ENCODE results near the gene TMEM38A. TPM values are rescaled to one million over a fixed set of nuclear protein-coding genes. Genes with fewer than 3 reads are reported as not detected.

Gene TMEM38A
- polyA plus RNA-seq, 1 donor from 2014 or later = 8.6 TPM

DNA sequence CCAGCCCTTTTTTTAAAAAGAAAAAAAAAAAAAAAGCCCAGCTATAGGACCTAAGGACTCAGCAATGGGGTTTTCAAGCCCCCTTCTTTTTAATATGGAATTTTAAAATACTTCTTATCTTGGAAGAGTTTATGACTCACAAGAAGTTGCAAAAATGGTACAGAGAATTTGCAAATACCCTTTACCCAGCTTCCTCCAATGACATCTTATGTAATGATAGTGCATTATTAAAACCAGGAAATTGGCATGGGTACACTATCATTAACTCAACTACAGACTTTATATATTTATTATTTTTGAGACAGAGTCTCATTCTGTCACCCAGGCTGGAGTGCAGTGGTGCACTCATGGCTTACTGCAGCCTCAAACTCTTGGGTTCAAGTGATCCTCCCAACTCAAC lies 16.1 kb downstream of the TMEM38A start:
- H3K4me2 ChIP-seq (ENCODE audit: low read length) = no peak overlapping the region
- no peaks in the 10 kb centered on the region for H3F3A ChIP-seq (ENCODE audit: insufficient read depth, low read length, poor library complexity, severe bottlenecking)
- no peaks in the 10 kb centered on the region for H3K9me2 ChIP-seq (ENCODE audit: insufficient read depth, low read length)
- peaks cover 3% of the 10 kb centered on the region for H3K9me3 ChIP-seq (ENCODE audit: low read length)
- no peak overlapping the region for H3K27ac ChIP-seq (ENCODE audit: low read length)
- H3K27me3 ChIP-seq (ENCODE audit: insufficient read depth, low read depth, low read length) = no peaks in the 10 kb centered on the region
- no peak overlapping the region for H2AFZ ChIP-seq (ENCODE audit: low read depth, low read length)
- no peaks in the 10 kb centered on the region for H4K20me1 ChIP-seq (ENCODE audit: insufficient read depth)
- H3K79me2 ChIP-seq (replicated peaks; ENCODE audit: insufficient read depth, low read length) = no peaks in the 10 kb centered on the region
- H3K9ac ChIP-seq (ENCODE audit: low read length) = no peak overlapping the region
- H3K36me3 ChIP-seq (ENCODE audit: insufficient read depth, low read length) = peaks cover 6% of the 10 kb centered on the region
- H3K4me3 ChIP-seq (ENCODE audit: low read length) = no peak overlapping the region
- TF ChIP-seq RAD21 (conservative IDR thresholded peaks at IDR 0.05) (no peak), MXI1 (conservative IDR thresholded peaks at IDR 0.05; ENCODE audit: poor library complexity, severe bottlenecking) (no peak), TAF1 (IDR thresholded peaks at IDR 0.05; ENCODE audit: low read depth) (no peak), SMC3 (conservative IDR thresholded peaks at IDR 0.05; ENCODE audit: poor library complexity) (no peak), EP300 (conservative IDR thresholded peaks at IDR 0.05; ENCODE audit: poor library complexity, severe bottlenecking) (no peak), EZH2 (IDR thresholded peaks at IDR 0.05; ENCODE audit: borderline replicate concordance, insufficient read depth, low read length, poor library complexity, severe bottlenecking) (no peak), POLR2AphosphoS5 (IDR thresholded peaks at IDR 0.05) (no peak)
- TF ChIP-seq, protein P1, sequence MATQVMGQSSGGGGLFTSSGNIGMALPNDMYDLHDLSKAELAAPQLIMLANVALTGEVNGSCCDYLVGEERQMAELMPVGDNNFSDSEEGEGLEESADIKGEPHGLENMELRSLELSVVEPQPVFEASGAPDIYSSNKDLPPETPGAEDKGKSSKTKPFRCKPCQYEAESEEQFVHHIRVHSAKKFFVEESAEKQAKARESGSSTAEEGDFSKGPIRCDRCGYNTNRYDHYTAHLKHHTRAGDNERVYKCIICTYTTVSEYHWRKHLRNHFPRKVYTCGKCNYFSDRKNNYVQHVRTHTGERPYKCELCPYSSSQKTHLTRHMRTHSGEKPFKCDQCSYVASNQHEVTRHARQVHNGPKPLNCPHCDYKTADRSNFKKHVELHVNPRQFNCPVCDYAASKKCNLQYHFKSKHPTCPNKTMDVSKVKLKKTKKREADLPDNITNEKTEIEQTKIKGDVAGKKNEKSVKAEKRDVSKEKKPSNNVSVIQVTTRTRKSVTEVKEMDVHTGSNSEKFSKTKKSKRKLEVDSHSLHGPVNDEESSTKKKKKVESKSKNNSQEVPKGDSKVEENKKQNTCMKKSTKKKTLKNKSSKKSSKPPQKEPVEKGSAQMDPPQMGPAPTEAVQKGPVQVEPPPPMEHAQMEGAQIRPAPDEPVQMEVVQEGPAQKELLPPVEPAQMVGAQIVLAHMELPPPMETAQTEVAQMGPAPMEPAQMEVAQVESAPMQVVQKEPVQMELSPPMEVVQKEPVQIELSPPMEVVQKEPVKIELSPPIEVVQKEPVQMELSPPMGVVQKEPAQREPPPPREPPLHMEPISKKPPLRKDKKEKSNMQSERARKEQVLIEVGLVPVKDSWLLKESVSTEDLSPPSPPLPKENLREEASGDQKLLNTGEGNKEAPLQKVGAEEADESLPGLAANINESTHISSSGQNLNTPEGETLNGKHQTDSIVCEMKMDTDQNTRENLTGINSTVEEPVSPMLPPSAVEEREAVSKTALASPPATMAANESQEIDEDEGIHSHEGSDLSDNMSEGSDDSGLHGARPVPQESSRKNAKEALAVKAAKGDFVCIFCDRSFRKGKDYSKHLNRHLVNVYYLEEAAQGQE (IDR thresholded peaks at IDR 0.05; ENCODE audit: borderline replicate concordance) = no peak
- TF ChIP-seq, protein P2, sequence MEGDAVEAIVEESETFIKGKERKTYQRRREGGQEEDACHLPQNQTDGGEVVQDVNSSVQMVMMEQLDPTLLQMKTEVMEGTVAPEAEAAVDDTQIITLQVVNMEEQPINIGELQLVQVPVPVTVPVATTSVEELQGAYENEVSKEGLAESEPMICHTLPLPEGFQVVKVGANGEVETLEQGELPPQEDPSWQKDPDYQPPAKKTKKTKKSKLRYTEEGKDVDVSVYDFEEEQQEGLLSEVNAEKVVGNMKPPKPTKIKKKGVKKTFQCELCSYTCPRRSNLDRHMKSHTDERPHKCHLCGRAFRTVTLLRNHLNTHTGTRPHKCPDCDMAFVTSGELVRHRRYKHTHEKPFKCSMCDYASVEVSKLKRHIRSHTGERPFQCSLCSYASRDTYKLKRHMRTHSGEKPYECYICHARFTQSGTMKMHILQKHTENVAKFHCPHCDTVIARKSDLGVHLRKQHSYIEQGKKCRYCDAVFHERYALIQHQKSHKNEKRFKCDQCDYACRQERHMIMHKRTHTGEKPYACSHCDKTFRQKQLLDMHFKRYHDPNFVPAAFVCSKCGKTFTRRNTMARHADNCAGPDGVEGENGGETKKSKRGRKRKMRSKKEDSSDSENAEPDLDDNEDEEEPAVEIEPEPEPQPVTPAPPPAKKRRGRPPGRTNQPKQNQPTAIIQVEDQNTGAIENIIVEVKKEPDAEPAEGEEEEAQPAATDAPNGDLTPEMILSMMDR (IDR thresholded peaks at IDR 0.05; ENCODE audit: poor library complexity, severe bottlenecking) = no peak

DNA sequence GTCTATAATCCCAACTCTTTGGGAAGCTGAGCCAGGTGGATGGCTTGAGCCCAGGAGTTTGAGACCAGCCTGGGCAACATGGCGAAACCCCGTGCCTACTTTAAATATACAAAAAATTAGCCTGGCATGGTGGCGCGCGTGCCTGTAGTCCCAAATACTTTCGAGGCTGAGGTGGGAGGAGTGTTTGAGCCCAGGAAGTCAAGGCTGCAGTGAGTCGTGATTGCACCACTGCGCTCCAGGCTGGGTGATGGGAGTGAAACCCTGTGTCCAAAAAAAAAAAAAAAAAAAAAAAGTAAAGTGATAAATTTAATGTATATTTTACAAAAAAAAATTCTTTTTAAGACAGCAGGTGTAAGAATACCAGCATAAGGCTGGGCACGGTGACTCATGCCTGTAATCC lies 17.6 kb downstream of the TMEM38A start:
- no peaks in the 10 kb centered on the region for H4K20me1 ChIP-seq (ENCODE audit: insufficient read depth)
- no peak overlapping the region for H3K9ac ChIP-seq (ENCODE audit: low read length)
- no peaks in the 10 kb centered on the region for H3F3A ChIP-seq (ENCODE audit: insufficient read depth, low read length, poor library complexity, severe bottlenecking)
- no peak for TF ChIP-seq MXI1 (conservative IDR thresholded peaks at IDR 0.05; ENCODE audit: poor library complexity, severe bottlenecking)
- no peak for TF ChIP-seq POLR2AphosphoS5 (IDR thresholded peaks at IDR 0.05)
- TF ChIP-seq, protein P1 (IDR thresholded peaks at IDR 0.05; ENCODE audit: borderline replicate concordance) = no peak
- TF ChIP-seq EZH2 (IDR thresholded peaks at IDR 0.05; ENCODE audit: borderline replicate concordance, insufficient read depth, low read length, poor library complexity, severe bottlenecking) = no peak
- TF ChIP-seq, protein P2 (IDR thresholded peaks at IDR 0.05; ENCODE audit: poor library complexity, severe bottlenecking) = no peak
- no peak for TF ChIP-seq SMC3 (conservative IDR thresholded peaks at IDR 0.05; ENCODE audit: poor library complexity)
- TF ChIP-seq TAF1 (IDR thresholded peaks at IDR 0.05; ENCODE audit: low read depth) = no peak
- no peak for TF ChIP-seq RAD21 (conservative IDR thresholded peaks at IDR 0.05)
- TF ChIP-seq EP300 (conservative IDR thresholded peaks at IDR 0.05; ENCODE audit: poor library complexity, severe bottlenecking) = no peak
- no peaks in the 10 kb centered on the region for H3K9me2 ChIP-seq (ENCODE audit: insufficient read depth, low read length)
- no peaks in the 10 kb centered on the region for H3K79me2 ChIP-seq (replicated peaks; ENCODE audit: insufficient read depth, low read length)
- H3K36me3 ChIP-seq (ENCODE audit: insufficient read depth, low read length) = peaks cover 6% of the 10 kb centered on the region
- H3K9me3 ChIP-seq (ENCODE audit: low read length) = peaks cover 3% of the 10 kb centered on the region
- H2AFZ ChIP-seq (ENCODE audit: low read depth, low read length) = no peak overlapping the region
- no peak overlapping the region for H3K27ac ChIP-seq (ENCODE audit: low read length)
- H3K4me2 ChIP-seq (ENCODE audit: low read length) = no peak overlapping the region
- H3K27me3 ChIP-seq (ENCODE audit: insufficient read depth, low read depth, low read length) = no peaks in the 10 kb centered on the region
- H3K4me3 ChIP-seq (ENCODE audit: low read length) = no peak overlapping the region

All from neural cell (in vitro differentiated cells).